Kasumi-1 (cell line): ENCODE measurements around the gene INPP4B.
A peak's percentile ranks its signal among the peaks of the same experiment; 100 is the strongest.
"Not testable (repeated sequence)": the region's sequence is repeated elsewhere in the genome, so short reads cannot be mapped to it uniquely, and the experiment has no call there.

Experiments used
- DNase-seq, 2 experiments: peaks; one replicate each; lab custom pipeline; 2025; lab: John Stamatoyannopoulos, UW

The INPP4B gene

GRCh38 chr4:142091691-142092182 lies 754.4 kb downstream of the INPP4B start:
- no peak for DNase-seq

DNA sequence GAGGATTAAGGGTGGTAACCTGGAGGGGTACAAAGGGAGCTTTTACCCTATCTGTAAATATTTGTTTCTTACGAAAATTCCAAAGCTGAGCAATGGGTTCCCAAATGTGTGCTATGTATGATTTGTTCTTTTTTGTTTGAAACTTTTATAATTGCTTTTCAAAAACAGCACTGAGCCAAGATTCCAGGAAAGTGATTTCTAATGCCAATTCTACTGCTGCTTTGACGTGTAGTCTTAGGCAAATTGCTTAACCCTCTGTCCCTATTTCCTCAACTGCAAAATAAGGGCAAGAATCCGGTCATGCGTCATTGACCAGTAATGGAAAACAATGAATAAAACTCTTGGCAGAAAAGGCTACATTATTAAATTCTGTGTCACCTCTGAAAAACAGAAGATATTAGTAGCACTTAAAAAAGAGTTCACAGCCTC lies 755.0 kb downstream of the INPP4B start:
- no peak for DNase-seq

DNA sequence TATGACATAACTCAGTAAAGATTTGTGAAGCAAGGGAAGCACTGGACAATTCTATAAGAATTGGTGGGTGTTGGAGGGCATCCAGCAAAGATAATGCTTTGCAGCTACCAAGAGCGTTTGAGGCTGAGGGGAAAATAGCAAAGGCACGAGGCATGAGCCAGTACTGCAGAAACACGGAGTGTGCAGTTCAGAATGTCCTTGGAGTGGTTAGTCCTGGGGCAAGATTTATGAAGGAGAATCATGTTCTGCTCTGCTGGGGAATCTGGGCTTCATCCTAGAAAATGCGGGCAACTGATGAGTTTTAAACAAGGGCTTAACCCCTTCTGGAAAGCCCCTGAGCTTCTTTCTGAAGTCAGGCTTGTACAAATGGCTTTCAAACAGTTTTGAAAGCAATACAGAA lies 757.2 kb downstream of the INPP4B start:
- no peak for DNase-seq

DNA sequence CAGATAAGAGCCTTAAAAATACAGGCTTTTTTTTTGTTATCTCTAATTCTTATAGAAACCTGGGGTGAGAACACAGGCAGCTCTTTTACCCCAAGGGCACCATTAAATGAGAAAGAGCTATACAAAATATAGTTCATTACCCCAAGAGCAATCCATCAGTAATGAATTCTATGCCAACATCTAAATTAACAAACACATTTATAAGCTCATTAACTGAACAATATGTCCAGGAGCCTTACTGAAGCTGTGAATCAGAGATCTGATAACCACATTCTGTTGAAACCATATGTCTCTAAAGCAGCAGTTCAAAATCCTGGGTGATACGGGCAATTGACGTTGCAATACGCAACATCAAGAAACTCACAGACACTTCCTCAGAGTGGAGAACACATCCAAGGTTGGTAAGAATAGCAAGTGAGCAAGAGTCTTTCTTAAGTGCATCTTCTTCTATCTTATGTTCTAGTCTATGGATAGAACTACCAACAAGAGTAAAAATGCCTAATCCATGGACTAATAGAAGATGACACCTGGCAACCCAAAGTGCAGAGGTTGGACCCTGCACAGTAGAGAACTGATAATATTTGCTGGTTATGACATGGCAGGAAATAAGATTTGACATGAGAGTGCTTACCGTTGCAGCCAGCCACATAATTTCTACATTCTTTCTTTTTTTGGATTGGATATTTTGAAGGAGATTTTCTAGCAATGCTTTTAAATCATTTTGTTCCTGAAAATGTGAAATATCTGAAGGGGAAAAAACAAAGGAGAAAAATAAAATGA lies 760.4 kb downstream of the INPP4B start:
- no peak for DNase-seq

DNA sequence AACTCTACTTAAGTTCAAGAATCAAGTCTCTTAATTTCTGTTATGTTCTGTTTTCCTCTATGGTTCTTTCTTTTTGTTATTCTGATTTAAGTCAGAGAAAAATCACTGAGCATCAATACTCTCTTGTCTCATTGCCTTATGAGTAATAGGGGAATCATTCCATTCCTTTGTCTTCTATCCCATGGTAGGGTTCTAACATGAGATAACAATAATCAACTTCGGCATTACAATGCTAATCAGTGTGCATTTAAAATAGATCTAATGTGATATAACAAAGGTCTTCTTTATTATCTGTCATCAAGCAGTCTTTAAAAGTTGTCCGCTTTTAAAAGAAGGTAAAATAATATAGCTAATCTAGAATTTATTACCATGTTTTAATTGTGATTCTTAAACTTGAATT lies 762.8 kb downstream of the INPP4B start:
- DNase-seq, result no peak

- DNase-seq, result no peak
These were observed 765.1 kb downstream of the INPP4B start for GRCh38 chr4:142081025-142081424.

- no peak for DNase-seq
These were observed 766.1 kb downstream of the INPP4B start for GRCh38 chr4:142079959-142080358.

GRCh38 chr4:142077048-142077447 lies 769.1 kb downstream of the INPP4B start:
- DNase-seq, result peak; percentile 31 to 37

DNA sequence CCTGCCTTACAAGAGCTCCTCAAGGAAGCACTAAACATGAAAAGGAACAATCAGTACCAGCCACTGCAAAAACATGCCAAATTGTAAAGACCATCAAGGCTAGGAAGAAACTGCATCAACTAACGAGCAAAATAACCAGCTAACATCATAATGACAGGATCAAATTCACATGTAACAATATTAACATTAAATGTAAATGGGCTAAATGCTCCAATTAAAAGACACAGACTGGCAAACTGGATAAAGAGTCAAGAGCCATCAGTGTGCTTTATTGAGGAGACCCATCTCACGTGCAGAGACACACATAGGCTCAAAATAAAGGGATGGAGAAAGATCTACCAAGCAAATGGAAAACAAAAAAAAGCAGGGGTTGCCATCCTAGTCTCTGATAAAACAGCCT lies 777.8 kb downstream of the INPP4B start:
- not testable (repeated sequence) for DNase-seq

DNA sequence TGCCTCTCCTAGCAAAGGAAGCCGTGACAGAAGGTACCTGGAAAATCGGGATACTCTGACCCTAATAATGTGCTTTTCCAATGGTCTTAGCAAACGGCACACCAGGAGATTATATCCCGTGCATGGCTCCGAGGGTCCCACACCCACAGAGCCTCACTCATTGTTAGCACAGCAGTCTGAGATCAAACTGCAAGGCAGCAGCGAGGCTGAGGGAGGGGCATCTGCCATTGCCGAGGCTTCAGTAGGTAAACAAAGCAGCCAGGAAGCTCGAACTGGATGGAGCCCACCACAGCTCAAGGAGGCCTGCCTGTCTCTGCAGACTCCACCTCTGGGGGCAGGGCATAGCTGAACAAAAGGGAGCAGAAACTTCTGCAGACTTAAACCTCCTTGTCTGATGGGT lies 779.5 kb downstream of the INPP4B start:
- not testable (repeated sequence) for DNase-seq

- no peak for DNase-seq
These were observed 780.9 kb downstream of the INPP4B start for GRCh38 chr4:142065086-142065647.

- DNase-seq, result no peak
These were observed 781.9 kb downstream of the INPP4B start for GRCh38 chr4:142064181-142064580.

DNA sequence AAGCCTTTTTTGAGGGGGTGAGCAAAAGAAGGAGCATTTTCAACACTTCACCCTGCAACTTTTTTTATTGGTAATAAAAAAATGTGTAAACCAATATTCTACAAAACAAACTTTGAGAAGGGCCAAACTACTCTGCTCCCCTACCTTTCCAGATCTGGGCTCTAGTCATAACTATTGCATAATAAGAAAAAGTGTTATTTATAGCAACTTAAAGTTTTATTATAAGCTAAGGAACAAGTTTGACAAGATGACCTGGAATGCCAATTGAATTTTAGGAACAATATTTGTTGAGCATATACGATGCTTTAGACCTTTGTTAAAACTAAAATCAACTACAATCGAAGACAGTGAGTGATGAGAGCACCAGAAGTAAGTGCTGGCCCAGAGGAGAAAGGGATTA lies 800.1 kb downstream of the INPP4B start:
- no peak for DNase-seq

- DNase-seq, result no peak
These were observed 801.8 kb downstream of the INPP4B start for GRCh38 chr4:142044271-142044670.

GRCh38 chr4:142043509-142043908 lies 802.6 kb downstream of the INPP4B start:
- DNase-seq, result no peak

DNA sequence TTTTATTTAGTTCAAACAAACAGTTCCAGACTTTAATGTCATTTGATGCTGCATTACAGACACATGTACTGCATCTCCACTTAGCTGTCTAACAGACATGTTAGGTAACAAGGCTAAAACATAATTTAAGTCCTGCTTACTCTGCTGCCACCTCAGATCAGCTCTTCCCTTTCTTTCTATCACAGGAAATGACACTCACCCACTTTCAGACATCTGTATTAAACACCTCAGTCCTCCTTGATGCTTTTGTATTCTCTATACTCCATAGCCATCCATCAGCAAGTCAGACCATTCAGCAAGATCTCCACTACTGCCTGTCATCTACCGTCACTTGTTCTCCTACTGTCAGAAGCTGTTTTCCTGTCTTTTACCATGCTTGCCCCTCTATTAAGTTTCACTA lies 804.3 kb downstream of the INPP4B start:
- no peak for DNase-seq

DNA sequence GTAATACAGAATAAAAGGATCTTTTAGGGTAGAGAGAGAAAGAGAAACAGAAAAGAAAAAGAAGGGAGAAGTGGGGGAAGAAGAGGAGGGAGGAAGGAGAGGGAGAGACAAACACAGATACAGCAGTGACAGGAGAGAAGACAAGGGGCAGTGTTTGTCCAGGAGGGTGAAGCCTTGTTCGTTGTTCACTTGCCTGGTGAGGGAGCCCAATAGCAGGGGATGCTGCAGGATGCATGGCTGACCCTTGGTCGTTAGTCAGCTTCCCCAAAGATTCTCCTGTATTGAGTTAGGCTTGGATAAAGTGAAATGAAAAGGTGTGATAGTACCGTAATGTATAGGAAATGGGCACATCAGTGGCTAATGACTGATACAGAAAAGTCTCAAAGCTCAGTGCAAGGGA lies 806.1 kb downstream of the INPP4B start:
- no peak for DNase-seq

- DNase-seq, result no peak
These were observed 809.1 kb downstream of the INPP4B start for GRCh38 chr4:142036795-142037583.

DNA sequence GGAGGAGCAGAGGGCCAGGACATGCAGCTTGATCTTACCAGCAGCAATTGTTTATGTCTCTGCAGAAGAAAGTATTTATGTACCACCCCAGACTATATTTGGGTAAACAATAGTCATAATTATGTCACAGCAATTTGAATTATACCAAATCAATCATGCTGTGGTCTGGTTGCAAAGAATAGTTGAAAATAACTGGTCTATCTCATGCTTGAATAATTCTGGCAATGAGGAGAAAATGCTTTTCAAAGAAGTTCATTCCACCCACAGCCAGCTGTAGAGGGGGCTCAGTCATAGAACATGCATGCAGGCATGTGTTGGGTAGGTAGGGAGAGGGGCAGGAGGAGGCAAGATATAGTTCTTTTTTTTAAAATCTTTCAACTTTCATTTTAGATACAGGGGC lies 810.5 kb downstream of the INPP4B start:
- no peak for DNase-seq

GRCh38 chr4:142034101-142034500 lies 812.0 kb downstream of the INPP4B start:
- DNase-seq, result no peak

GRCh38 chr4:142030010-142030409 lies 816.1 kb downstream of the INPP4B start:
- DNase-seq, result no peak

- no peak for DNase-seq
These were observed 824.3 kb downstream of the INPP4B start for GRCh38 chr4:142021761-142022160.

DNA sequence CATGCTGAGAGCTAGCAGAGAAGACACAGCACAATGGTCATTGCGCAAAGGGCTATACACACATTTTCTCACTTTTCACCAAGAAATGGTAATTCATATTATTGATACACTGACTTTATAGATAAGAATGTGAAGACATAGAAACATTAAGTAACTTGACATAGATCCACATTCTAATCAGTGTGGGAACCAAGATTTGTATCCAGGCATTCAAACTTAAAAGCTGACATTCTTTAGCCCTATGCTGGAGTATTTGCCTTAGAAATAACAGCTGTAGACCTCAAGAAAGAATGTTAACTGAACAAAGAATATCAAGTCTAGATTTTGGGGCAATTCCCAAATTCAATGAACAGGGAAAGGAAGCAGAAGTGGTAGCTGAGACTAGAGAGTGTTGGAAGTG lies 824.9 kb downstream of the INPP4B start:
- no peak for DNase-seq
